22Rv1 (cell line): ENCODE data around the gene KCND2.

Source experiments
- ZFX ChIP-seq: fragments of 450-650 bp; IDR thresholded peaks from 2 replicates; pipeline ENCODE4 v1.6.1; 2017; ENCODE audit warnings: antibody characterized with exemption, borderline replicate concordance
- TF ChIP-seq, protein P1 (sequence below): fragments of 450-650 bp; IDR thresholded peaks from 2 replicates; pipeline ENCODE4 v1.5.1; 2017; ENCODE audit warnings: mild to moderate bottlenecking

DNA sequence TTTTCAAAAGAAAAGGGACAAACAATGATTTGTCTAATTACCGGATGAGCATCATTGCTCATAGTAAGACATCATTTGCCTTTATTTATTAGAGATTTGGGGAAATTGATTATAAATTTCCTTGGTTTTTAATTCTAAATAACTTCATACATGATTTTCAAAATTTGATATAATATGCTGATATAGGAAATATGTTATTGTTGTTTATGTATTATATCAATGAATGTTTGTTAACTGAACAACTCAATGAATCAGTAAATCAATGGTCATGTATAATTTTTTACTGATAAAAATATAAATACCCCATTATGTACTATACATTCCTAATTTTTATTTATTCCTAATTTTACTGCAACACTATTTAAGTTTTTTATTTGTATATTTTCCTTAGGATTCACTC, 327.6 kb downstream of the KCND2 start:
- TF ChIP-seq, protein P1, sequence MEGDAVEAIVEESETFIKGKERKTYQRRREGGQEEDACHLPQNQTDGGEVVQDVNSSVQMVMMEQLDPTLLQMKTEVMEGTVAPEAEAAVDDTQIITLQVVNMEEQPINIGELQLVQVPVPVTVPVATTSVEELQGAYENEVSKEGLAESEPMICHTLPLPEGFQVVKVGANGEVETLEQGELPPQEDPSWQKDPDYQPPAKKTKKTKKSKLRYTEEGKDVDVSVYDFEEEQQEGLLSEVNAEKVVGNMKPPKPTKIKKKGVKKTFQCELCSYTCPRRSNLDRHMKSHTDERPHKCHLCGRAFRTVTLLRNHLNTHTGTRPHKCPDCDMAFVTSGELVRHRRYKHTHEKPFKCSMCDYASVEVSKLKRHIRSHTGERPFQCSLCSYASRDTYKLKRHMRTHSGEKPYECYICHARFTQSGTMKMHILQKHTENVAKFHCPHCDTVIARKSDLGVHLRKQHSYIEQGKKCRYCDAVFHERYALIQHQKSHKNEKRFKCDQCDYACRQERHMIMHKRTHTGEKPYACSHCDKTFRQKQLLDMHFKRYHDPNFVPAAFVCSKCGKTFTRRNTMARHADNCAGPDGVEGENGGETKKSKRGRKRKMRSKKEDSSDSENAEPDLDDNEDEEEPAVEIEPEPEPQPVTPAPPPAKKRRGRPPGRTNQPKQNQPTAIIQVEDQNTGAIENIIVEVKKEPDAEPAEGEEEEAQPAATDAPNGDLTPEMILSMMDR = no peak
- no peak for TF ChIP-seq ZFX
